GM19025 (cell line): ENCODE data around the gene FAF2.
A peak's percentile ranks its signal among the peaks of the same experiment; 100 is the strongest.

Source experiments
- ATAC-seq: cut with Tn5 transposase; IDR thresholded peaks from one replicate; pipeline ENCODE4 v1.9.1; 2021; ENCODE audit warnings: mild to moderate bottlenecking, low read depth, moderate library complexity; ENCODE audit not compliant: unreplicated experiment

Gene FAF2

DNA sequence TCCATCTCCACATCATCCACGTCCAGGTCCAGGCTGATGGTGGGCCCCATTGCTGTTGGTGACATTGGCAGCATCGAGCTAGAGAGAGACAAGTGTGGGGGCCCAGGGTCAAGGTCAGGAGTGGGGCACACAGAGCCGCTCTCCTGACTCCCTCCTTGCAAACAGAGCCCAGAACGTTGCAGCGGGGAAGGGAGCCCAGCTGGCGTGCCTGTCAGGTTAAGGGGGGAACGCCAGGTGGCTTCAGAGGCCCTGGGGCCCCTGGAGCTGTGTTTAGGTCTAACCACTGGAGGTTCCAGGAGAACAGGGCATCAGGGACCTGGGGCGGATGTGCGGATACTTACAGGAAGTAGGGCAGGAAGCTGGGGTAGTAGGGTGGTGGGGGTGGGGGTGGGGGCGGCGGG lies 81.6 kb downstream of the FAF2 start:
- no peak for ATAC-seq

- no peak for ATAC-seq
Observed at GRCh38 chr5:176530393-176530982, 82.3 kb downstream of the FAF2 start.

GRCh38 chr5:176530983-176531901 lies 83.1 kb downstream of the FAF2 start:
- no peak for ATAC-seq

GRCh38 chr5:176531902-176532493 lies 83.8 kb downstream of the FAF2 start:
- ATAC-seq = no peak

- no peak for ATAC-seq
Observed at GRCh38 chr5:176532795-176533194, 84.6 kb downstream of the FAF2 start.

DNA sequence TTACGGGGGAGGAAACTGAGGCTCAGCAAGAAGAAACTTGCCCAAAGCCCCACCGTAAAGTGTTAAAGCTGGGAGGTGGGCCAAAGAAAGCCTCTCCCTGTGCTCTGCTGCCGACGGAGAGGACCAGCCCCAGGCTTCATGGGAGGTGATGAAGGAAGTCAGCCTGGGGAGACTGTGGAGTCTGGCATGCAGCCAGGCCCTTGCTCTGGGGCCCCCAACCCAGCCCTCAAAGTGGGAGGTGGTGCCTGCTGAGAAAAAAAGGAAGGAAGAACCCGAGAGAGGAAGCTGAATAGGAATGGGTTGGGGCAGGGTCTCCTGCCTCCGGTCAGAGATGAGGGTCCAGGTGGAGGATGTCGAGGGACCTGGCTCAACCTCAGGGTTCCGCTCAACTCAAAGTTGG lies 85.2 kb downstream of the FAF2 start:
- no peak for ATAC-seq

GRCh38 chr5:176533894-176534611 lies 85.9 kb downstream of the FAF2 start:
- ATAC-seq = no peak

- no peak for ATAC-seq
Observed at GRCh38 chr5:176534640-176535039, 86.5 kb downstream of the FAF2 start.

GRCh38 chr5:176535101-176535663 lies 87.0 kb downstream of the FAF2 start:
- no peak for ATAC-seq

DNA sequence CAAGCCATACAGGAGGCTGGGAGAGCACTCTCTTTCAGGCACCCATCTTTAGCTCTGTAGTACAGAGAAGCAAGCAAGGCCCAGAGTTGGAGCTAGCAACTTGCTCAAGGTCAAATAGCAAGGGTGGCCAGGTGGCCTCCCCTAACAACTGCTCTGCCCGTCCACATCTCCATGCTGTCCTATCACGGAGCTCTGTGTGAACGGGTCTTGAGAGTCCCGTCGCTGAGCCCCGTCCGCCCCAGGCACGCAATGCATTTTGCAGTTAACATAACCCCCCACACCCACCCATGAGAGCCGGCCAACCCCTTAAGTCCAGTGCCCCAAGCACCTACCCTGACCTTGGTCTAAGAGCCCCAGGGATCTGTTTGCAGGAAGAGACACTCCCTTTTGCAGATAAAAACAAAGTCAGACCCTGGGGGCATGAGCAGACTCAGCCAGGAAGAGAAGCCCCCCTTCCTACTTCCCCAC lies 87.5 kb downstream of the FAF2 start:
- ATAC-seq = no peak

- ATAC-seq = no peak
Observed at GRCh38 chr5:176536132-176536901, 88.1 kb downstream of the FAF2 start.

DNA sequence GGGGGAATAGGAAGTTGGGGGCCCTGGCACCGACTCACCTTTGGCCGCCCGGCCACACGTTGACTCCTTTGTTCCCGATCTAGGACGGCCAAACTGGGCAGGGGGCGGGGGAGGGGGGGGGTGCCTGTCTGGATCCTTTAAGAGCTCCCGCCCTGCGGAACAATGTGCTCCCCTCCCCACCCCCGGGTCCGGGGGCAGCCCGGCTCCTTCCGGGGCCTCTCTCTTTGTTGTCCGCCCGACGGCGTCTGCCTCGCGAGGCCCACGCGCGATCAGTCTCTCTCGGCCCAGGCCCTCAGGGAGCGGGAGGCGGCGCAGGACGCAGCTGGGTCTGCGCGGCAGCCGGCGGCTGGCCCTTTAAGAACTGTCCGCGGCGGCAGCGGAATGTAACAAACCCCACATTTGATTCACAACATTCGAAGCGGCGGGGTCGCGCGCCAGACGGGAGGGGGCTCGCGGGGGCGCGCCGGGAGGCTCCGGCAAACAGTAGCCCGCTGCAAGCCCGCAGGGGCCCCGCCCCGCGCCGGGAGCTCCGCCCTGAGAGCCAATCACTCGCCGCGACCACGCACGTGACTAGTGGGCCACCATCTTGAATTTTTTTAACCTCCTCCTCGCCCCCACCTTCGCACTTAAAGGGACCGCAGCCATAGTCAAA lies 88.8 kb downstream of the FAF2 start, which contains the start of gene RNF44:
Gene RNF44, minus strand, starts transcription at position 501 of the 652 bp plus-strand sequence. CDS start 4,930 bp downstream, outside the sequence.
- peak; percentile 47 for ATAC-seq

DNA sequence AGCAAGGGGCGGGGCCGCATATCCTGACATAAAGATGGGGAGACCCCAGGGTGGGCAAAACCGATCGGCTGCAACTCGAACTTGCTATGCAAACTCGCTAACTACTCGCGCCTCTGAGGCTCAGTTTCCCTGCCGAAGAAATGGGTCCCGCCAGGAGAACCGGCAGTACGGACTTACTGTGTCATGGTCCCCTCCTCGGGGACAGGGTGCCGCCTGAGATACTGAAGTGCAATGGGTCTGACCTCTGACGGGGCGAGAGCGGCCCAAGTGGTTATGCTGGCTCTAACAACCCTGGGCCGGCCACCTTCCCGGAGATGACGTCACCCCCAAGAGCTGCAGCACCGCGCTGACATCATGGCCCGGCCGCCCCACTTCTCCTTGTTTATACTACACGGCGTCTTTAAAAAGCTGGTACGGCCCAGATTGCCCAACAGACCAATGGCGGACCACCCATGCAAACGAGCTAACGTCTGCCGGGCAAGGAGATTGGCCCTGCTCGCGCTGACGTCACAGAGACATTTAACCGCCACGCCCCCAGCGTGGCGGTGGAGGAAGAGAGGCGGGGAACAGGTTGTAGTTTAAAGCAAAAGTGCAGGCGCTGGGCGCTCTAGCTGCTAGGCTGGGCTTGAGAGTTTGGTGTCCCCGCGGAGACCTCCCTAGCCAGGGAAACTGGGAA lies 89.5 kb downstream of the FAF2 start:
- peak; percentile 69 for ATAC-seq

- ATAC-seq = no peak
Observed at GRCh38 chr5:176538230-176538988, 90.2 kb downstream of the FAF2 start.

- no peak for ATAC-seq
Observed at GRCh38 chr5:176538989-176539384, 90.8 kb downstream of the FAF2 start.

DNA sequence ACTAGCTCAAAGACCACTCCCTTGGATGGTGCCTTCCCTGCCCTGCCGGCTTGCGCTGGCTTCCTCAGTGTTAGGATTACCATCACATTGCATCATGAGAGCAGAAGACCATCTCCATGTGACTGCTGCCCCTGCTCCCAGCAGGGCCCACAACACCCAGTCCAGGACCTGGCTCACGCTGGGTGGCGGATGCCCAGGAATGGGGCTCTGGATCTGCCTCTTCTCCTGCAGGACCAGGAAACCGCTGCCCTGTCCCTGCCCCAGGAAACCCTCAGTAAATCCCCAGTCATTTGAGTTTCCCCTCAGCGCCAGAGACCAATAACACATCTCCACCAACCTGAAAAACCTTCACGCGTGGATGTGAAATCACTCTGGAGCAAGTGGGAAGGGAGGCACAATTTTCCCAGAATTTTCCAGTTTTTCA lies 92.3 kb downstream of the FAF2 start:
- ATAC-seq = no peak

DNA sequence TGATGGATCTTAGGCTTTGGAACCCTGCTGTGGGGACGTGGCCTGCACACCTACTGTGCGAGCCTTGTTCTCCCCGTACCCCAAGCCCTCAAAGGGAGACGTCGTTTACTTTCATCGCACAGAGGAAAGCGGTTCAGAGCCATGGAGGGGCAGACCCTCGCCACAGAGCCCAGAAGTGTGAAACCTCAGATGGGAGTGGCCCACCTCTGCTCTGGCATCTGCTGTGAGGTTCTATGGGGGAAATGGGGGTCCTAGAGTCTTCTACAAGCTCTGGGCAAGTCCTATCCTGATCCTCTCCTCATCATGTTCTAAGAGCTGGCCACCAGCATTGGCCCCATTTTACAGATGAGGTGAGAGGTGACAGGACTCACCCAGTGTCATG lies 92.8 kb downstream of the FAF2 start:
- no peak for ATAC-seq
